Astrocyte (in vitro differentiated cells and primary cell): ENCODE measurements around the gene ONECUT3. TPM values are rescaled to one million over a fixed set of nuclear protein-coding genes. Genes with fewer than 3 reads are reported as not detected.

Experiments
- DNase-seq: peaks from one replicate; pipeline ENCODE4 v3.0.0-alpha.2; 2010; ENCODE audit warnings: low read depth
- FAIRE-seq: peaks from 2 replicates; lab custom pipeline; 2011; peaks lifted over from hg19 to GRCh38; lab: Jason Lieb, UNC
- H2AFZ ChIP-seq: 2 replicates; pipeline ENCODE4 v1.6.0; 2012; ENCODE audit warnings: low read depth, low read length, inconsistent platforms
- H3K27ac ChIP-seq: 2 replicates; pipeline ENCODE4 v1.5.1; 2011; ENCODE audit warnings: low read depth, low read length, inconsistent platforms
- H3K27me3 ChIP-seq: 2 replicates; pipeline ENCODE4 v1.6.0; 2011; ENCODE audit warnings: low read length, inconsistent platforms; ENCODE audit not compliant: insufficient read depth
- H3K36me3 ChIP-seq: 2 replicates; pipeline ENCODE4 v1.5.1; 2011; ENCODE audit warnings: low read length, inconsistent platforms; ENCODE audit not compliant: insufficient read depth
- H3K4me1 ChIP-seq: 2 replicates; pipeline ENCODE4 v1.5.1; 2011; ENCODE audit warnings: low read length, inconsistent platforms; ENCODE audit not compliant: insufficient read depth
- H3K4me2 ChIP-seq: 2 replicates; pipeline ENCODE4 v1.6.0; 2012; ENCODE audit warnings: low read length, inconsistent platforms
- H3K4me3 ChIP-seq: 2 replicates; pipeline ENCODE4 v1.5.1; 2011; ENCODE audit warnings: low read depth, mild to moderate bottlenecking, low read length, inconsistent platforms; ENCODE audit not compliant: insufficient read depth
- H3K79me2 ChIP-seq: 2 replicates; pipeline ENCODE4 v1.6.0; 2012; ENCODE audit warnings: mild to moderate bottlenecking, low read length, inconsistent platforms; ENCODE audit not compliant: insufficient read depth
- H3K9ac ChIP-seq: 2 replicates; pipeline ENCODE4 v1.6.0; 2012; ENCODE audit warnings: mild to moderate bottlenecking, low read length, inconsistent platforms
- H3K9me3 ChIP-seq: 2 replicates; pipeline ENCODE4 v1.5.1; 2012; ENCODE audit warnings: low read depth, mild to moderate bottlenecking, low read length, inconsistent platforms; ENCODE audit not compliant: insufficient read depth
- H4K20me1 ChIP-seq: 2 replicates; pipeline ENCODE4 v1.6.0; 2012; ENCODE audit warnings: low read length, inconsistent platforms; ENCODE audit not compliant: insufficient read depth
- H3K27ac Mint-ChIP-seq: one replicate; pipeline ENCODE4 v1.8.0; 2021; ENCODE audit warnings: mild to moderate bottlenecking, mixed read lengths; ENCODE audit not compliant: unreplicated experiment
- H3K27me3 Mint-ChIP-seq: one replicate; pipeline ENCODE4 v1.8.0; 2021; ENCODE audit warnings: low read depth, mixed read lengths; ENCODE audit not compliant: unreplicated experiment
- H3K36me3 Mint-ChIP-seq: one replicate; pipeline ENCODE4 v1.8.0; 2021; ENCODE audit warnings: low read depth, mixed read lengths; ENCODE audit not compliant: unreplicated experiment
- H3K4me1 Mint-ChIP-seq: one replicate; pipeline ENCODE4 v1.8.0; 2021; ENCODE audit warnings: low read depth, mixed read lengths; ENCODE audit not compliant: unreplicated experiment
- H3K4me3 Mint-ChIP-seq: one replicate; pipeline ENCODE4 v1.8.0; 2021; ENCODE audit warnings: mild to moderate bottlenecking, moderate library complexity, mixed read lengths; ENCODE audit not compliant: unreplicated experiment
- H3K9me3 Mint-ChIP-seq: one replicate; pipeline ENCODE4 v1.8.0; 2021; ENCODE audit warnings: mild to moderate bottlenecking, mixed read lengths; ENCODE audit not compliant: unreplicated experiment
- EZH2 ChIP-seq: IDR thresholded peaks from 2 replicates; pipeline ENCODE4 v1.6.1; 2012; ENCODE audit warnings: mild to moderate bottlenecking, low read length, inconsistent platforms; ENCODE audit not compliant: insufficient read depth
- total RNA-seq: library from RNA; stranded (reverse); gene quantifications from 2 replicates; pipeline ENCODE4 v1.2.1, GENCODE V29; 2021
- TF ChIP-seq, protein P1 (sequence below): IDR thresholded peaks from 2 replicates; pipeline ENCODE4 v1.5.1; 2011; ENCODE audit warnings: low read depth, mild to moderate bottlenecking, inconsistent platforms, low read length, moderate library complexity; ENCODE audit not compliant: insufficient read depth

The ONECUT3 gene
- total RNA-seq, 1 donor from 2014 or later = not detected

DNA sequence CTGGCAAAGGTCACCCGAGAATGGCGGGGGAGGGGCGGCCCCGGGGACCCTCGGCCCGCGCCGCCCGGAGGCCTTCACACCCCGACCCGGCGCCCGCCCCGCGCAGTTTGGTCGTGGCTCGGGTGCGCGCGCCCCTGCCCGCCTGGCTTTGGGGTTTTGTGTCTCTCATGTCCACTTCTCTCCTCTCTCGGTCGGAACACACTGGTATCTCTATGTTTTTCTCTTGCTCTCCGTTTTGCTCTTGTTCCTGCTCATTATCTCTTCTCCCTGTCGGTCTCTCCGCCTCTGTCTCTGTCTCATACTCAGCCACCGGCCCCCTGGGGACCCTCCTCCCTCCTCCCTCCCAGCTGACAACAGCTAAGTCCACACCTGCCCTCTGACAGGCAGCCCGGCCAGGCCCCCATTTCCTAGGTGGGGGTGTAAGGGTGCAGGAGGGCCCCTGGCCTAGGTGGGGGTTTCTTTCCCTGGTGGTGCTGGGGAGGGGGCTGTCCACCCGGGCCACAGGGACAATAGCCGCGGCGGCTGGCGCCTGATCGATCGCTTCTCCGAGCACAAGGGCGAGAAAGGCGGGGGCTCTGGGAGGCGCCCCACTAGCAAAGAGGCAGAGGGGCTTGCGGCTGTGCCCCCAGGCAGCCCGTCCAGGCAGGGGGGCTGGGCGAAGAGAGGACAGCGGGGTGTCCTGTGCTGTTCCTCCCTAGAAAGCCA is 2.3 kb downstream of the ONECUT3 start:
- no peak for FAIRE-seq
- TF ChIP-seq, protein P1, sequence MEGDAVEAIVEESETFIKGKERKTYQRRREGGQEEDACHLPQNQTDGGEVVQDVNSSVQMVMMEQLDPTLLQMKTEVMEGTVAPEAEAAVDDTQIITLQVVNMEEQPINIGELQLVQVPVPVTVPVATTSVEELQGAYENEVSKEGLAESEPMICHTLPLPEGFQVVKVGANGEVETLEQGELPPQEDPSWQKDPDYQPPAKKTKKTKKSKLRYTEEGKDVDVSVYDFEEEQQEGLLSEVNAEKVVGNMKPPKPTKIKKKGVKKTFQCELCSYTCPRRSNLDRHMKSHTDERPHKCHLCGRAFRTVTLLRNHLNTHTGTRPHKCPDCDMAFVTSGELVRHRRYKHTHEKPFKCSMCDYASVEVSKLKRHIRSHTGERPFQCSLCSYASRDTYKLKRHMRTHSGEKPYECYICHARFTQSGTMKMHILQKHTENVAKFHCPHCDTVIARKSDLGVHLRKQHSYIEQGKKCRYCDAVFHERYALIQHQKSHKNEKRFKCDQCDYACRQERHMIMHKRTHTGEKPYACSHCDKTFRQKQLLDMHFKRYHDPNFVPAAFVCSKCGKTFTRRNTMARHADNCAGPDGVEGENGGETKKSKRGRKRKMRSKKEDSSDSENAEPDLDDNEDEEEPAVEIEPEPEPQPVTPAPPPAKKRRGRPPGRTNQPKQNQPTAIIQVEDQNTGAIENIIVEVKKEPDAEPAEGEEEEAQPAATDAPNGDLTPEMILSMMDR = no peak
- TF ChIP-seq EZH2 = no peak

DNA sequence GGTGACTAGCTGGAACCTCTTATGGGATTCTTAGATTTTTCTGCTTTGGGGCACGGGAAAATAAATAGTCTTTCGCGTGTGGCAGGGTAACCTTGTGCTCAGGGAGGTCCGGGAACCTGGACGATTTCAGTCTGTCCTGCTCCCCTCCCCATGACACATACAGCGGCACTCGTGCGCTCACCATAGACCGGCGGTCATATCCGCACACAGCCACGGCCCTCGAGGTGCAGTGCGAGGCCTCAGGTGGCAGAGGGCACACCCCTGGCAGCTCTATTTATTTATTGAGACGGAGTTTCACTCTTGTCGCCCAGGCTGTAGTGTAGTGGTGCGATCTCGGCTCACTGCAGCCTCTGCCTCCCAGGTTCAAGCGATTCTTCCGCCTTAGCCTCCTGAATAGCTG is 3.0 kb downstream of the ONECUT3 start:
- Mint-ChIP-seq H3K4me3 (no peak overlapping the region), H3K36me3 (no peaks in the 10 kb centered on the region), H3K27me3 (peaks cover 52% of the 10 kb centered on the region), H3K4me1 (no peaks in the 10 kb centered on the region), H3K9me3 (peaks cover 5% of the 10 kb centered on the region), H3K27ac (peak overlapping the region; percentile 73)
- DNase-seq = no peak
- no peaks in the 10 kb centered on the region for H3K79me2 ChIP-seq
- TF ChIP-seq, protein P1 = no peak
- TF ChIP-seq EZH2 = no peak
- H3K4me1 ChIP-seq = no peaks in the 10 kb centered on the region
- no peak overlapping the region for H3K27ac ChIP-seq
- H3K4me2 ChIP-seq = no peak overlapping the region
- H3K9me3 ChIP-seq = no peaks in the 10 kb centered on the region
- no peak overlapping the region for H3K9ac ChIP-seq
- H3K36me3 ChIP-seq = no peaks in the 10 kb centered on the region
- H2AFZ ChIP-seq = no peak overlapping the region
- H3K27me3 ChIP-seq = peaks cover 74% of the 10 kb centered on the region
- H4K20me1 ChIP-seq = peaks cover 3% of the 10 kb centered on the region
- no peak overlapping the region for H3K4me3 ChIP-seq
- FAIRE-seq = no peak

More for the DNA sequence above, 2.3 kb downstream of the ONECUT3 start:
- Histone ChIP-seq H3K4me3 (no peak overlapping the region), H3K27ac (no peak overlapping the region), H3K79me2 (no peaks in the 10 kb centered on the region), H3K4me1 (no peaks in the 10 kb centered on the region), H3K36me3 (no peaks in the 10 kb centered on the region), H3K9ac (no peak overlapping the region), H3K4me2 (no peak overlapping the region), H3K9me3 (no peaks in the 10 kb centered on the region), H3K27me3 (peaks cover 76% of the 10 kb centered on the region), H2AFZ (no peak overlapping the region), H4K20me1 (peaks cover 3% of the 10 kb centered on the region)
- no peak for DNase-seq
- Mint-ChIP-seq H3K4me3 (peak overlapping the region; percentile 55), H3K27me3 (peaks cover 51% of the 10 kb centered on the region), H3K9me3 (peaks cover 3% of the 10 kb centered on the region), H3K27ac (no peak overlapping the region), H3K36me3 (no peaks in the 10 kb centered on the region), H3K4me1 (no peaks in the 10 kb centered on the region)
